ENCODE data around the gene PLBD1.

Gene PLBD1

GRCh38 chr12:14564336-14564959 is 3.2 kb downstream of the PLBD1 start:
- no peak for DNase-seq

- no peak for DNase-seq
Measured at GRCh38 chr12:14563046-14563445, 4.6 kb downstream of the PLBD1 start.

- DNase-seq, result no peak
Measured at GRCh38 chr12:14562279-14562678, 5.4 kb downstream of the PLBD1 start.

- DNase-seq, result no peak
Measured at GRCh38 chr12:14561677-14562238, 5.9 kb downstream of the PLBD1 start.

GRCh38 chr12:14560904-14561574 is 6.6 kb downstream of the PLBD1 start:
- DNase-seq, result no peak

GRCh38 chr12:14558473-14558959 is 9.2 kb downstream of the PLBD1 start:
- DNase-seq, result no peak

GRCh38 chr12:14557966-14558365 is 9.7 kb downstream of the PLBD1 start:
- DNase-seq, result no peak

- peak in 12 of 14 donors; percentile 11 to 58 (median 36) for DNase-seq
Measured at GRCh38 chr12:14554281-14555007, 13.2 kb downstream of the PLBD1 start.

- DNase-seq, result no peak
Measured at GRCh38 chr12:14548609-14549008, 19.1 kb downstream of the PLBD1 start.

GRCh38 chr12:14547571-14547970 is 20.1 kb downstream of the PLBD1 start:
- no peak for DNase-seq

- no peak for DNase-seq
Measured at GRCh38 chr12:14545144-14546124, 22.2 kb downstream of the PLBD1 start.

- no peak for DNase-seq
Measured at GRCh38 chr12:14540801-14541462, 26.8 kb downstream of the PLBD1 start.

- DNase-seq, result no peak
Measured at GRCh38 chr12:14537088-14537487, 30.6 kb downstream of the PLBD1 start.

GRCh38 chr12:14532152-14532551 is 35.5 kb downstream of the PLBD1 start:
- no peak for DNase-seq

GRCh38 chr12:14525964-14526363 is 41.7 kb downstream of the PLBD1 start:
- DNase-seq, result no peak

GRCh38 chr12:14521822-14522221 is 45.9 kb downstream of the PLBD1 start:
- DNase-seq, result no peak

GRCh38 chr12:14514946-14515345 is 52.7 kb downstream of the PLBD1 start:
- DNase-seq, result no peak

- DNase-seq, result no peak
Measured at GRCh38 chr12:14514154-14514842, 53.4 kb downstream of the PLBD1 start.

- no peak for DNase-seq
Measured at GRCh38 chr12:14510574-14510973, 57.1 kb downstream of the PLBD1 start.
